Ramos (cell line): Measurements from ENCODE around the gene GLP1R.

Experiments
- in situ Hi-C: fragments of 300-500 bp; cut with MboI; formaldehyde crosslinking; loops from one replicate; pipeline ENCODE4 v1.14.3; 2022; ENCODE audit warnings: low sequenced_read_pairs; ENCODE audit not compliant: unreplicated experiment

GLP1R gene

GRCh38 chr6:39083231-39083634 lies 34.7 kb downstream of the GLP1R start:
- in situ Hi-C loops, result no loop called here

GRCh38 chr6:39084506-39084905 lies 35.9 kb downstream of the GLP1R start:
- in situ Hi-C loops, result no loop called here

GRCh38 chr6:39085129-39085797 lies 36.7 kb downstream of the GLP1R start:
- in situ Hi-C loops, result no loop called here

- in situ Hi-C loops, result no loop called here
Measured at GRCh38 chr6:39086294-39086693, 37.7 kb downstream of the GLP1R start.

- in situ Hi-C loops, result no loop called here
Measured at GRCh38 chr6:39086711-39087110, 38.1 kb downstream of the GLP1R start.

- in situ Hi-C loops, result no loop called here
Measured at GRCh38 chr6:39087197-39087596, 38.6 kb downstream of the GLP1R start.

- in situ Hi-C loops, result no loop called here
Measured at GRCh38 chr6:39088331-39088730, 39.8 kb downstream of the GLP1R start.

GRCh38 chr6:39090036-39090435 lies 41.5 kb downstream of the GLP1R start:
- in situ Hi-C loops, result no loop called here

GRCh38 chr6:39091220-39091619 lies 42.6 kb downstream of the GLP1R start:
- in situ Hi-C loops, result no loop called here

GRCh38 chr6:39092124-39092523 lies 43.5 kb downstream of the GLP1R start:
- in situ Hi-C loops, result no loop called here

GRCh38 chr6:39093149-39093708 lies 44.6 kb downstream of the GLP1R start:
- in situ Hi-C loops, result no loop called here

GRCh38 chr6:39095578-39095977 lies 47.0 kb downstream of the GLP1R start:
- in situ Hi-C loops, result no loop called here

- in situ Hi-C loops, result no loop called here
Measured at GRCh38 chr6:39100358-39100757, 51.8 kb downstream of the GLP1R start.

GRCh38 chr6:39102071-39102820 lies 53.7 kb downstream of the GLP1R start:
- in situ Hi-C loops, result no loop called here

GRCh38 chr6:39102821-39103136 lies 54.2 kb downstream of the GLP1R start:
- in situ Hi-C loops, result no loop called here

- in situ Hi-C loops, result no loop called here
Measured at GRCh38 chr6:39104528-39104927, 55.9 kb downstream of the GLP1R start.

- in situ Hi-C loops, result no loop called here
Measured at GRCh38 chr6:39107034-39107433, 58.5 kb downstream of the GLP1R start.

- in situ Hi-C loops, result no loop called here
Measured at GRCh38 chr6:39107641-39108040, 59.1 kb downstream of the GLP1R start.

GRCh38 chr6:39108041-39108839 lies 59.7 kb downstream of the GLP1R start:
- in situ Hi-C loops, result no loop called here

GRCh38 chr6:39111280-39111679 lies 62.7 kb downstream of the GLP1R start:
- in situ Hi-C loops, result no loop called here

GRCh38 chr6:39113788-39114187 lies 65.2 kb downstream of the GLP1R start:
- in situ Hi-C loops, result no loop called here
